Stimulated activated naive CD8-positive, alpha-beta T cell treated with anti-CD3 and anti-CD28 coated beads, Interleukin-15, amount 100 ng/mL, for 72 hours (primary cell): ENCODE data around the gene OR5M8.
A peak's percentile ranks its signal among the peaks of the same experiment; 100 is the strongest.

Source experiments
- ATAC-seq: fragments of 150-1000 bp; cut with Tn5 transposase; 2 replicates; pipeline ENCODE4 v1.10.0; 2021; ENCODE audit warnings: mild to moderate bottlenecking, moderate library complexity
- DNase-seq, 2 donors: peaks; one replicate each; pipeline ENCODE4 v3.0.0; 2021 to 2022
- H3K27ac Mint-ChIP-seq, 2 donors: one replicate each; pipeline ENCODE4 v1.8.0; 2022; ENCODE audit warnings: mild to moderate bottlenecking in 2 of 2, mixed read lengths in 2 of 2, moderate library complexity in 2 of 2
- H3K27me3 Mint-ChIP-seq: one replicate; pipeline ENCODE4 v1.8.0; 2022; ENCODE audit warnings: mixed read lengths
- H3K4me1 Mint-ChIP-seq: one replicate; pipeline ENCODE4 v1.8.0; 2022; ENCODE audit warnings: mild to moderate bottlenecking, mixed read lengths
- H3K4me3 Mint-ChIP-seq, 2 donors: one replicate each; pipeline ENCODE4 v1.8.0; 2022; ENCODE audit warnings: mild to moderate bottlenecking in 2 of 2, mixed read lengths in 2 of 2, moderate library complexity in 1 of 2
- H3K9me3 Mint-ChIP-seq, 2 donors: one replicate each; pipeline ENCODE4 v1.8.0; 2022; ENCODE audit warnings: mixed read lengths in 2 of 2

Gene OR5M8

GRCh38 chr11:56491270-56491669 lies at the start of gene OR5M8:
Gene OR5M8, minus strand, starts transcription at chr11:56491370. Its CDS starts 0 bp downstream, at chr11:56491370.
- H3K27me3 Mint-ChIP-seq = no peaks in the 10 kb centered on the region
- DNase-seq (no peak), ATAC-seq (no peak)
- no peak within 1 kb of the TSS for H3K4me3 Mint-ChIP-seq
- no peaks in the 10 kb centered on the region for H3K4me1 Mint-ChIP-seq
- H3K9me3 Mint-ChIP-seq = peaks cover 2 to 22% of the 10 kb centered on the region in 2 donors
- H3K27ac Mint-ChIP-seq = no peak within 1 kb of the TSS

GRCh38 chr11:56533054-56533740 lies 42.0 kb upstream of the OR5M8 start:
- no peak overlapping the region for H3K27ac Mint-ChIP-seq
- DNase-seq (no peak), ATAC-seq (no peak)
- H3K27me3 Mint-ChIP-seq = no peaks in the 10 kb centered on the region
- peaks cover 0 to 7% of the 10 kb centered on the region in 2 donors for H3K9me3 Mint-ChIP-seq
- no peaks in the 10 kb centered on the region for H3K4me1 Mint-ChIP-seq
- H3K4me3 Mint-ChIP-seq = no peak overlapping the region

GRCh38 chr11:56531856-56532255 lies 40.7 kb upstream of the OR5M8 start:
- Mint-ChIP-seq H3K27me3 (no peaks in the 10 kb centered on the region), H3K4me3 (no peak overlapping the region), H3K9me3 (peaks cover 0 to 8% of the 10 kb centered on the region in 2 donors), H3K27ac (no peak overlapping the region), H3K4me1 (no peaks in the 10 kb centered on the region)
- ATAC-seq (no peak), DNase-seq (no peak)

- Mint-ChIP-seq H3K27ac (no peak overlapping the region), H3K9me3 (peaks cover 5 to 6% of the 10 kb centered on the region in 2 donors), H3K27me3 (no peaks in the 10 kb centered on the region), H3K4me3 (no peak overlapping the region), H3K4me1 (no peaks in the 10 kb centered on the region)
- ATAC-seq (no peak), DNase-seq (no peak)
These were observed 30.8 kb upstream of the OR5M8 start for GRCh38 chr11:56522008-56522407.

GRCh38 chr11:56513280-56513679 lies 22.1 kb upstream of the OR5M8 start:
- no peaks in the 10 kb centered on the region for H3K27me3 Mint-ChIP-seq
- DNase-seq = no peak
- no peak overlapping the region for H3K27ac Mint-ChIP-seq
- peaks cover 10 to 16% of the 10 kb centered on the region in 2 donors for H3K9me3 Mint-ChIP-seq
- no peaks in the 10 kb centered on the region for H3K4me1 Mint-ChIP-seq
- no peak overlapping the region for H3K4me3 Mint-ChIP-seq
- no peak for ATAC-seq

GRCh38 chr11:56509439-56509838 lies 18.3 kb upstream of the OR5M8 start:
- Mint-ChIP-seq H3K27ac (no peak overlapping the region), H3K4me3 (no peak overlapping the region), H3K4me1 (no peaks in the 10 kb centered on the region), H3K9me3 (peaks cover 10 to 16% of the 10 kb centered on the region in 2 donors), H3K27me3 (no peaks in the 10 kb centered on the region)
- ATAC-seq (no peak), DNase-seq (no peak)

- Mint-ChIP-seq H3K9me3 (peaks cover 5 to 17% of the 10 kb centered on the region in 2 donors), H3K27me3 (no peaks in the 10 kb centered on the region), H3K4me1 (no peaks in the 10 kb centered on the region), H3K4me3 (no peak overlapping the region), H3K27ac (no peak overlapping the region)
- no peak for DNase-seq
- ATAC-seq = peak; percentile 18
These were observed 5.8 kb upstream of the OR5M8 start for GRCh38 chr11:56497010-56497409.

- Mint-ChIP-seq H3K4me3 (no peak overlapping the region), H3K9me3 (peaks cover 5 to 24% of the 10 kb centered on the region in 2 donors), H3K27me3 (no peaks in the 10 kb centered on the region), H3K27ac (no peak overlapping the region), H3K4me1 (no peaks in the 10 kb centered on the region)
- DNase-seq (no peak), ATAC-seq (no peak)
These were observed 3.9 kb upstream of the OR5M8 start for GRCh38 chr11:56495117-56495516.

GRCh38 chr11:56486801-56487200 lies 4.4 kb downstream of the OR5M8 start:
- Mint-ChIP-seq H3K27me3 (no peaks in the 10 kb centered on the region), H3K4me1 (no peaks in the 10 kb centered on the region), H3K9me3 (peaks cover 5 to 17% of the 10 kb centered on the region in 2 donors), H3K27ac (no peak overlapping the region), H3K4me3 (no peak overlapping the region)
- no peak for DNase-seq
- no peak for ATAC-seq

- Mint-ChIP-seq H3K4me1 (no peaks in the 10 kb centered on the region), H3K27ac (no peak overlapping the region), H3K9me3 (peaks cover 0 to 7% of the 10 kb centered on the region in 2 donors), H3K27me3 (no peaks in the 10 kb centered on the region), H3K4me3 (no peak overlapping the region)
- DNase-seq = no peak
- no peak for ATAC-seq
These were observed 16.4 kb downstream of the OR5M8 start for GRCh38 chr11:56474729-56475235.

GRCh38 chr11:56473252-56473651 lies 17.9 kb downstream of the OR5M8 start, which contains the start of gene OR5M3:
Gene OR5M3, minus strand, starts transcription at chr11:56473352. Its CDS starts 2,855 bp downstream, at chr11:56470497.
- no peak for DNase-seq
- Mint-ChIP-seq H3K4me1 (no peaks in the 10 kb centered on the region), H3K9me3 (no peaks in the 10 kb centered on the region), H3K27ac (no peak within 1 kb of the TSS), H3K4me3 (no peak within 1 kb of the TSS), H3K27me3 (no peaks in the 10 kb centered on the region)
- no peak for ATAC-seq

- Mint-ChIP-seq H3K4me1 (no peaks in the 10 kb centered on the region), H3K27ac (no peak overlapping the region), H3K27me3 (no peaks in the 10 kb centered on the region), H3K4me3 (no peak overlapping the region), H3K9me3 (no peaks in the 10 kb centered on the region)
- ATAC-seq = no peak
- DNase-seq = no peak
These were observed 34.1 kb downstream of the OR5M8 start for GRCh38 chr11:56457076-56457475.

- Mint-ChIP-seq H3K27ac (no peak overlapping the region), H3K4me1 (no peaks in the 10 kb centered on the region), H3K27me3 (no peaks in the 10 kb centered on the region), H3K9me3 (no peaks in the 10 kb centered on the region), H3K4me3 (no peak overlapping the region)
- ATAC-seq = no peak
- DNase-seq = no peak
These were observed 37.6 kb downstream of the OR5M8 start for GRCh38 chr11:56453521-56453920.
